ENCODE measurements around the gene HOXB7.

DNA sequence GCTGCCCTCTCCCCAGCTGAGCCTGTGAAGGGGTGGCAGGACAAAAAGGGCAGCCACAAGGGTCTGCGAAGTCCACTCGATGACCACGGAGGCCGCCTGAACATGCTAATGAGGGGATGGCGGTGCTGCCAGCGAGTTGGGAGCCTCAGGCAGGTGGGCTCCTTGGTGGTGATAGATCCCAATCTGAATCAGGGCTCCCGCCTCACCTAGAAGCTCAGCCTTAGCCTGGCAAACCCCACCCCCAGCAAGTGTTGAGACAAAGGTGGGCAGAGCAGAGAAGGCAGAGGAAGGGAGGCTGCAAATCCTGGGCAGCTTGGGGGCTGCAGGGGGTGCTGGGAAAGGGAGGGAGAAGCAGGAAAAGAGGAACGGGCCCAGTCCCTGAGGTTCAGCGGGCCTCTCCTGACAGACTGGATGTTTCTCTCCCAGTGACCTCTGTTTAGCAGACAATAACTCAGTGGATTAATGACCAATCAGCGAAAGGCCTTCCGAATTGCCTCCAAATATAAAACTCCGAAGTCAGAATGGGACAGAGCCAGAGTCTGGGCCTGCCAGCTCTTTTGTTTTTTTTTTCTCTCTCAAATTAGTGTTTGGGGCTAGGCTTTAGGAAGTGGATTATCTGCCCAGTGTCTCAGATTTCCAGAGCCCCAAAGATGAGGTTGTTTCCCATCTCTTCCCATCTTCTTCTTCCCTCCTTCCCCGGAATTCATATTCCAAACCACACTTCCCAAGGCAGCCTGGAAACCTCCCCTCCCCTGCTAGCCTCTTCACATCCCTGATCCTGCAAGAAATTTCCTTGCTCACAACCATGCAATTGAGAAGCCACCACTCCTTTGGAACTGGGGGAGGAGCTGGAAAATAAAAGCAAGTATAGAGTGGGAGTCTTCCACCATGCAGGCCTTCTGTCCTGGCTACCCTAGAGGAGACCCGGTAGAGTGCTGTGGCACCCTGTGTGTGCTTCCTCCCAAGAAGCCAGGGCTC lies 50.7 kb downstream of the HOXB7 start:
- TF ChIP-seq, protein P1, sequence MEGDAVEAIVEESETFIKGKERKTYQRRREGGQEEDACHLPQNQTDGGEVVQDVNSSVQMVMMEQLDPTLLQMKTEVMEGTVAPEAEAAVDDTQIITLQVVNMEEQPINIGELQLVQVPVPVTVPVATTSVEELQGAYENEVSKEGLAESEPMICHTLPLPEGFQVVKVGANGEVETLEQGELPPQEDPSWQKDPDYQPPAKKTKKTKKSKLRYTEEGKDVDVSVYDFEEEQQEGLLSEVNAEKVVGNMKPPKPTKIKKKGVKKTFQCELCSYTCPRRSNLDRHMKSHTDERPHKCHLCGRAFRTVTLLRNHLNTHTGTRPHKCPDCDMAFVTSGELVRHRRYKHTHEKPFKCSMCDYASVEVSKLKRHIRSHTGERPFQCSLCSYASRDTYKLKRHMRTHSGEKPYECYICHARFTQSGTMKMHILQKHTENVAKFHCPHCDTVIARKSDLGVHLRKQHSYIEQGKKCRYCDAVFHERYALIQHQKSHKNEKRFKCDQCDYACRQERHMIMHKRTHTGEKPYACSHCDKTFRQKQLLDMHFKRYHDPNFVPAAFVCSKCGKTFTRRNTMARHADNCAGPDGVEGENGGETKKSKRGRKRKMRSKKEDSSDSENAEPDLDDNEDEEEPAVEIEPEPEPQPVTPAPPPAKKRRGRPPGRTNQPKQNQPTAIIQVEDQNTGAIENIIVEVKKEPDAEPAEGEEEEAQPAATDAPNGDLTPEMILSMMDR (CRISPR knock-in tag; IDR thresholded peaks at IDR 0.05) = no peak
- TF ChIP-seq, protein P2, sequence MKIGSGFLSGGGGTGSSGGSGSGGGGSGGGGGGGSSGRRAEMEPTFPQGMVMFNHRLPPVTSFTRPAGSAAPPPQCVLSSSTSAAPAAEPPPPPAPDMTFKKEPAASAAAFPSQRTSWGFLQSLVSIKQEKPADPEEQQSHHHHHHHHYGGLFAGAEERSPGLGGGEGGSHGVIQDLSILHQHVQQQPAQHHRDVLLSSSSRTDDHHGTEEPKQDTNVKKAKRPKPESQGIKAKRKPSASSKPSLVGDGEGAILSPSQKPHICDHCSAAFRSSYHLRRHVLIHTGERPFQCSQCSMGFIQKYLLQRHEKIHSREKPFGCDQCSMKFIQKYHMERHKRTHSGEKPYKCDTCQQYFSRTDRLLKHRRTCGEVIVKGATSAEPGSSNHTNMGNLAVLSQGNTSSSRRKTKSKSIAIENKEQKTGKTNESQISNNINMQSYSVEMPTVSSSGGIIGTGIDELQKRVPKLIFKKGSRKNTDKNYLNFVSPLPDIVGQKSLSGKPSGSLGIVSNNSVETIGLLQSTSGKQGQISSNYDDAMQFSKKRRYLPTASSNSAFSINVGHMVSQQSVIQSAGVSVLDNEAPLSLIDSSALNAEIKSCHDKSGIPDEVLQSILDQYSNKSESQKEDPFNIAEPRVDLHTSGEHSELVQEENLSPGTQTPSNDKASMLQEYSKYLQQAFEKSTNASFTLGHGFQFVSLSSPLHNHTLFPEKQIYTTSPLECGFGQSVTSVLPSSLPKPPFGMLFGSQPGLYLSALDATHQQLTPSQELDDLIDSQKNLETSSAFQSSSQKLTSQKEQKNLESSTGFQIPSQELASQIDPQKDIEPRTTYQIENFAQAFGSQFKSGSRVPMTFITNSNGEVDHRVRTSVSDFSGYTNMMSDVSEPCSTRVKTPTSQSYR (CRISPR knock-in tag; IDR thresholded peaks at IDR 0.05; ENCODE audit: borderline replicate concordance) = no peak
- TF ChIP-seq, protein P3, sequence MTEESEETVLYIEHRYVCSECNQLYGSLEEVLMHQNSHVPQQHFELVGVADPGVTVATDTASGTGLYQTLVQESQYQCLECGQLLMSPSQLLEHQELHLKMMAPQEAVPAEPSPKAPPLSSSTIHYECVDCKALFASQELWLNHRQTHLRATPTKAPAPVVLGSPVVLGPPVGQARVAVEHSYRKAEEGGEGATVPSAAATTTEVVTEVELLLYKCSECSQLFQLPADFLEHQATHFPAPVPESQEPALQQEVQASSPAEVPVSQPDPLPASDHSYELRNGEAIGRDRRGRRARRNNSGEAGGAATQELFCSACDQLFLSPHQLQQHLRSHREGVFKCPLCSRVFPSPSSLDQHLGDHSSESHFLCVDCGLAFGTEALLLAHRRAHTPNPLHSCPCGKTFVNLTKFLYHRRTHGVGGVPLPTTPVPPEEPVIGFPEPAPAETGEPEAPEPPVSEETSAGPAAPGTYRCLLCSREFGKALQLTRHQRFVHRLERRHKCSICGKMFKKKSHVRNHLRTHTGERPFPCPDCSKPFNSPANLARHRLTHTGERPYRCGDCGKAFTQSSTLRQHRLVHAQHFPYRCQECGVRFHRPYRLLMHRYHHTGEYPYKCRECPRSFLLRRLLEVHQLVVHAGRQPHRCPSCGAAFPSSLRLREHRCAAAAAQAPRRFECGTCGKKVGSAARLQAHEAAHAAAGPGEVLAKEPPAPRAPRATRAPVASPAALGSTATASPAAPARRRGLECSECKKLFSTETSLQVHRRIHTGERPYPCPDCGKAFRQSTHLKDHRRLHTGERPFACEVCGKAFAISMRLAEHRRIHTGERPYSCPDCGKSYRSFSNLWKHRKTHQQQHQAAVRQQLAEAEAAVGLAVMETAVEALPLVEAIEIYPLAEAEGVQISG (CRISPR knock-in tag; IDR thresholded peaks at IDR 0.05) = no peak
- no peak for TF ChIP-seq MYNN (CRISPR knock-in tag; IDR thresholded peaks at IDR 0.05; ENCODE audit: low read depth)
- TF ChIP-seq AHR (CRISPR knock-in tag; IDR thresholded peaks at IDR 0.05) = no peak
- TF ChIP-seq FOXJ3 (CRISPR knock-in tag; IDR thresholded peaks at IDR 0.05; ENCODE audit: borderline replicate concordance) = no peak
- TF ChIP-seq, protein P4, sequence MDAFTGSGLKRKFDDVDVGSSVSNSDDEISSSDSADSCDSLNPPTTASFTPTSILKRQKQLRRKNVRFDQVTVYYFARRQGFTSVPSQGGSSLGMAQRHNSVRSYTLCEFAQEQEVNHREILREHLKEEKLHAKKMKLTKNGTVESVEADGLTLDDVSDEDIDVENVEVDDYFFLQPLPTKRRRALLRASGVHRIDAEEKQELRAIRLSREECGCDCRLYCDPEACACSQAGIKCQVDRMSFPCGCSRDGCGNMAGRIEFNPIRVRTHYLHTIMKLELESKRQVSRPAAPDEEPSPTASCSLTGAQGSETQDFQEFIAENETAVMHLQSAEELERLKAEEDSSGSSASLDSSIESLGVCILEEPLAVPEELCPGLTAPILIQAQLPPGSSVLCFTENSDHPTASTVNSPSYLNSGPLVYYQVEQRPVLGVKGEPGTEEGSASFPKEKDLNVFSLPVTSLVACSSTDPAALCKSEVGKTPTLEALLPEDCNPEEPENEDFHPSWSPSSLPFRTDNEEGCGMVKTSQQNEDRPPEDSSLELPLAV (CRISPR knock-in tag; conservative IDR thresholded peaks at IDR 0.05; ENCODE audit: low read depth) = no peak
- TF ChIP-seq, protein P5, sequence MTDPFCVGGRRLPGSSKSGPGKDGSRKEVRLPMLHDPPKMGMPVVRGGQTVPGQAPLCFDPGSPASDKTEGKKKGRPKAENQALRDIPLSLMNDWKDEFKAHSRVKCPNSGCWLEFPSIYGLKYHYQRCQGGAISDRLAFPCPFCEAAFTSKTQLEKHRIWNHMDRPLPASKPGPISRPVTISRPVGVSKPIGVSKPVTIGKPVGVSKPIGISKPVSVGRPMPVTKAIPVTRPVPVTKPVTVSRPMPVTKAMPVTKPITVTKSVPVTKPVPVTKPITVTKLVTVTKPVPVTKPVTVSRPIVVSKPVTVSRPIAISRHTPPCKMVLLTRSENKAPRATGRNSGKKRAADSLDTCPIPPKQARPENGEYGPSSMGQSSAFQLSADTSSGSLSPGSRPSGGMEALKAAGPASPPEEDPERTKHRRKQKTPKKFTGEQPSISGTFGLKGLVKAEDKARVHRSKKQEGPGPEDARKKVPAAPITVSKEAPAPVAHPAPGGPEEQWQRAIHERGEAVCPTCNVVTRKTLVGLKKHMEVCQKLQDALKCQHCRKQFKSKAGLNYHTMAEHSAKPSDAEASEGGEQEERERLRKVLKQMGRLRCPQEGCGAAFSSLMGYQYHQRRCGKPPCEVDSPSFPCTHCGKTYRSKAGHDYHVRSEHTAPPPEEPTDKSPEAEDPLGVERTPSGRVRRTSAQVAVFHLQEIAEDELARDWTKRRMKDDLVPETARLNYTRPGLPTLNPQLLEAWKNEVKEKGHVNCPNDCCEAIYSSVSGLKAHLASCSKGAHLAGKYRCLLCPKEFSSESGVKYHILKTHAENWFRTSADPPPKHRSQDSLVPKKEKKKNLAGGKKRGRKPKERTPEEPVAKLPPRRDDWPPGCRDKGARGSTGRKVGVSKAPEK (CRISPR knock-in tag; IDR thresholded peaks at IDR 0.05; ENCODE audit: borderline replicate concordance) = no peak

All from HepG2 (cell line).